Measurements from ENCODE around the gene SUN1. TPM values are rescaled to one million over a fixed set of nuclear protein-coding genes. Genes with fewer than 3 reads are reported as not detected.
A peak's percentile ranks its signal among the peaks of the same experiment; 100 is the strongest.

The SUN1 gene
- total and polyA plus RNA-seq, 7 experiments from 2014 or later, result 39.4 to 254 (median 97.2) TPM

DNA sequence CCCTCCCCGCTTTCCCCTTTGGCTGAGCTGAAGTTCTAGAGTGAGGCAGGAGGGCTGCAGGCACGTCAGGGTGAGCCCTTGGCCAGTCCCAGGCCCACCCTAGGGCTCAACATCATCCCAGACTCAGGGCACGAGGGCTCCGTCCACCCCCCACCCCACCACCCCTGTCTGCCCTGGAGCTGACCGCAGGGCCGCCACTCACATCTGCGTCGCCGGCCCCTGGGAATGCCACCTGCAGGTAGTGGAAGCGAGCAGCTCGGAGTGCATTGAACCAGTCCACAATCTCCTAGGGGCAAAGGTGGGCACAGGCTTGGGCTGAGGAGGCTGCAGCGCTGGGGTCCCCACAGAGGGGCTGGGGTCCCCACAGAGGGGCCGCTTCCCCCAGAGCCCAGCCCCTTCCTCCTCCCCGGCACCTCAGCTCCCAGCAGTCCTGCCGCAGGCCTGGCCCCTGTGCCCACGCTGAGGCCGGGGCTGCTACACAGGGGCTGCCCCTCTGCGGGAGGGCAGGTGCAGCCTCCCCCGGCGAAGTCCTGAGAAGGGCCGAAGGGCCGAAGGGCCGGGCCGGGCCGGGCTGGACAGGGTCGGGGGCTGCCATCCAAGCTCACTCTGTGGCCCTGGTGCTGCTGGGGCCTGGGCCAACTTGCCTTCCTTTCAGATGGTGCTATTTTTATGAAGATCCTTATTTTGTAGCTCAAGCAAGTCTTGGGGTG is 68.2 kb downstream of the SUN1 start:
- ChIA-PET POLR2A (interaction anchor here (0.7 to 1.1 kb wide), 2 partner anchors 43 to 88 kb away, joined by 3 read pairs; no protein-coding TSS in a partner anchor), CTCF (no interaction called here)
- Mint-ChIP-seq H3K4me1 (peaks cover 0 to 1% (median 0%) of the 10 kb centered on the region in 7 donors), H3K27me3 (peaks cover 0 to 2% (median 0%) of the 10 kb centered on the region in 5 donors), H3K27ac (no peak overlapping the region), H3K9me3 (peaks cover 0 to 2% (median 0%) of the 10 kb centered on the region in 11 donors), H3K36me3 (peaks cover 4 to 21% (median 13%) of the 10 kb centered on the region in 5 donors), H3K4me3 (no peak overlapping the region)
- Histone ChIP-seq H3K27me3 (ENCODE audit: control insufficient read depth in 2 of 2, insufficient read depth in 2 of 2, low read length in 2 of 2) (no peaks in the 10 kb centered on the region), H3K9me3 (ENCODE audit: control insufficient read depth in 2 of 3, low read length in 3 of 3) (no peaks in the 10 kb centered on the region), H3K4me1 (ENCODE audit: control insufficient read depth in 2 of 2, insufficient read depth in 2 of 2, low read length in 2 of 2) (no peaks in the 10 kb centered on the region), H3K36me3 (ENCODE audit: control insufficient read depth in 2 of 3, insufficient read depth in 3 of 3, low read length in 3 of 3) (peaks cover 0 to 40% (median 5%) of the 10 kb centered on the region in 3 experiments), H3K4me3 (ENCODE audit: low read length) (no peak overlapping the region), H3K27ac (ENCODE audit: low read depth, low read length) (no peak overlapping the region)
- ATAC-seq, result no peak
- no peak for DNase-seq
- intact Hi-C loops (cut with micrococcal nuclease), result loop anchor here in 1 of 2 donors (2.0 kb wide), 1 partner anchor 74 kb away; the partner anchor contains the start of gene COX19

DNA sequence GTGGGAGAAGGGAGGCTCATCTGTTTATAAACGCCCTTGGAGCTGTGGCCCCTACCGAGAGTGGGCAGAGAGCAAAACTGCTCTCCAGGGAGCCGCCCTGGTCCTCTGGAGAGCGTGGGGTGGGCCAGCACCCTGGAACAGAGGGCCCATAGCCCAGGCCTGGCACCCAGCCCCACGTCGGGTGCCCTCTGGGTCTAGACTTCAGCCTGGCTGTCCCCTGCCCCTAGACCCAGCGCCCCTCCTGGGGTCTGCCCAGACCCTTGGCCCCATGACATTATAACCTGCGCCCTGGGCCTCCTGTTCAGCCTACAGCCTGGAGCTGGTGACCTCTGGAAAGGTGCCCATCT is 68.7 kb downstream of the SUN1 start:
- Mint-ChIP-seq H3K36me3 (peaks cover 4 to 18% (median 11%) of the 10 kb centered on the region in 5 donors), H3K4me3 (no peak overlapping the region), H3K4me1 (peaks cover 0 to 2% (median 0%) of the 10 kb centered on the region in 7 donors), H3K27me3 (peaks cover 0 to 2% (median 0%) of the 10 kb centered on the region in 5 donors), H3K27ac (no peak overlapping the region), H3K9me3 (peaks cover 0 to 2% (median 0%) of the 10 kb centered on the region in 11 donors)
- ChIA-PET CTCF (no interaction called here), POLR2A (interaction anchor here (0.7 to 1.1 kb wide), 2 partner anchors 22 to 88 kb away, joined by 3 to 4 read pairs; no protein-coding TSS in a partner anchor)
- DNase-seq, result no peak
- Histone ChIP-seq H3K4me3 (ENCODE audit: low read length) (no peak overlapping the region), H3K4me1 (ENCODE audit: control insufficient read depth in 2 of 2, insufficient read depth in 2 of 2, low read length in 2 of 2) (no peaks in the 10 kb centered on the region), H3K27me3 (ENCODE audit: control insufficient read depth in 2 of 2, insufficient read depth in 2 of 2, low read length in 2 of 2) (no peaks in the 10 kb centered on the region), H3K36me3 (ENCODE audit: control insufficient read depth in 2 of 3, insufficient read depth in 3 of 3, low read length in 3 of 3) (peaks cover 0 to 35% (median 5%) of the 10 kb centered on the region in 3 experiments), H3K9me3 (ENCODE audit: control insufficient read depth in 2 of 3, low read length in 3 of 3) (no peaks in the 10 kb centered on the region), H3K27ac (ENCODE audit: low read depth, low read length) (no peak overlapping the region)
- ATAC-seq, result no peak
- intact Hi-C loops (cut with micrococcal nuclease), result loop anchor here in 1 of 2 donors (2.0 kb wide), 1 partner anchor 74 kb away; the partner anchor contains the start of gene COX19

DNA sequence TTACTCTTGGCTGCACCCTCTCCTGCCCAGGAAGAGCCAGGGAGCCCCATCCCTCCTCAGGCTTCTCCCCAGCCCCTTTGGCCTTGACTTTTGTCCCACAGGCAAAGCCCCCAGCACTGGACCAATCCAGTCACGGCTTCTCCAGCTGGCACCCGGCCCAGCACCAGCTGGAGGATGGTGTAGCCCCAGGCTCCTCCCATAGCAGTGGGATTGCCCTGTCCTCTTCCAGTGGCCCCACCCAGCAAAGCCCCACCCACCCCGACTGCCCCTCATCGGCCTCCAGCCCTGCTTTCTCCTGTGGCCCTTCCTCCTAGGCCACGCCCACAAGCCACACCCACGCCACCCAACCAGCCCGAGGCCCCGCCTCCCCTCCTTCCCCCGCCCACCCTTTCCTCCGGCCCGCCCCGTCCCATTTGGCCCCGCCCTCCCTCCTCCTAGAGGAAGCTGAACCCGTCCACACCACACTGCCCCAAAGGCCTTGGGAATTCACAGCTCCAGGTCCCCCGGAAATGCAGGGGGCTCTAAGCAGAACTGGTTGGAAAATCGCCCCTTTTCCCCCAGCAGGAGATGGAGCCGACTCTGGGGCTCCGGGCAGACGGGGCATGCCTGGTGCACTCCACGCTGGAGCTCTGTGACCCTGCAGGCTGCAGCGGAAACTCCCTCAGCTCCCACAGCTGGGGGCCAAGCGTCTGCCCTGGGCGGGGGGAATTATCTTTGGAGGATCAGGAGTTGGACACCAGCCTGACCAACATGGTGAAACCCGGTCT is 69.3 kb downstream of the SUN1 start:
- H3K9me3 Mint-ChIP-seq, result peaks cover 0 to 2% (median 0%) of the 10 kb centered on the region in 11 donors
- ATAC-seq (peak; percentile 79), DNase-seq (peak in 2 of 9 donors; percentile 33 to 68)
- Histone ChIP-seq H3K27ac (ENCODE audit: low read depth, low read length) (no peak overlapping the region), H3K36me3 (ENCODE audit: control insufficient read depth in 2 of 3, insufficient read depth in 3 of 3, low read length in 3 of 3) (peaks cover 0 to 30% (median 2%) of the 10 kb centered on the region in 3 experiments), H3K4me3 (ENCODE audit: low read length) (no peak overlapping the region), H3K4me1 (ENCODE audit: control insufficient read depth in 2 of 2, insufficient read depth in 2 of 2, low read length in 2 of 2) (no peaks in the 10 kb centered on the region), H3K27me3 (ENCODE audit: control insufficient read depth in 2 of 2, insufficient read depth in 2 of 2, low read length in 2 of 2) (no peaks in the 10 kb centered on the region), H3K9me3 (ENCODE audit: control insufficient read depth in 2 of 3, low read length in 3 of 3) (no peaks in the 10 kb centered on the region)
- peaks cover 0 to 2% (median 0%) of the 10 kb centered on the region in 7 donors for H3K4me1 Mint-ChIP-seq
- H3K27me3 Mint-ChIP-seq, result peaks cover 0 to 2% (median 0%) of the 10 kb centered on the region in 5 donors
- intact Hi-C loops (cut with micrococcal nuclease), result loop anchor here in 1 of 2 donors (2.0 kb wide), 1 partner anchor 73 kb away; the partner anchor contains the start of gene COX19
- peaks cover 0 to 13% (median 7%) of the 10 kb centered on the region in 5 donors for H3K36me3 Mint-ChIP-seq
- POLR2A ChIA-PET, result interaction anchor here (0.7 kb wide), 1 partner anchor 22 kb away, joined by 4 read pairs; no protein-coding TSS in a partner anchor
- no peak overlapping the region for H3K27ac Mint-ChIP-seq
- CTCF ChIA-PET, result no interaction called here
- no peak overlapping the region for H3K4me3 Mint-ChIP-seq

DNA sequence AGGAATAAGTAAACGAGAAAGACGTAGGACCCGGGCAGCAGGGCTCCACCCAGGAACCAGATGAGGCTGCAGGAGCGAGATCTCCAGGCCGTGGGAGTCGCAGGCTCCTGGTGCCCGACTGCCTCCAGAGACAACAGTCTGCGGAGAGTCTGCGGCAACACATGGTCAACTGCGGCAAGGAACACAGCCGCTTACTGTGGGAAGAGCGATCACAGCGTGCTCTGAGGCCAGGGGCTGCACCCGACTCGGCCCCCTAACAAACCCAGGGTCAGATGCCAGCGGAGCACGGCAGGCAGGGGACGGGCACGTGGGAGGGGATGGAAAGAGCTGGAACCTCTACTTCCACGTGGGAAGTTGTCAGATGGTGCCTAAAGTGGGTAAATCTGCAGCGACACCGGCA is 70.7 kb downstream of the SUN1 start:
- H3K36me3 ChIP-seq (ENCODE audit: control insufficient read depth in 2 of 3, insufficient read depth in 3 of 3, low read length in 3 of 3), result peaks cover 0 to 16% (median 0%) of the 10 kb centered on the region in 3 experiments
- no peaks in the 10 kb centered on the region for H3K4me1 ChIP-seq (ENCODE audit: control insufficient read depth in 2 of 2, insufficient read depth in 2 of 2, low read length in 2 of 2)
- ATAC-seq, result no peak
- peaks cover 0 to 3% (median 0%) of the 10 kb centered on the region in 11 donors for H3K9me3 Mint-ChIP-seq
- no peak for DNase-seq
- H3K27me3 ChIP-seq (ENCODE audit: control insufficient read depth in 2 of 2, insufficient read depth in 2 of 2, low read length in 2 of 2), result no peaks in the 10 kb centered on the region
- no peak overlapping the region for H3K4me3 ChIP-seq (ENCODE audit: low read length)
- ChIA-PET POLR2A (interaction anchor here (1.4 kb wide), 1 partner anchor 20 kb away, joined by 3 read pairs; no protein-coding TSS in a partner anchor), CTCF (no interaction called here)
- peaks cover 0 to 2% (median 0%) of the 10 kb centered on the region in 7 donors for H3K4me1 Mint-ChIP-seq
- H3K4me3 Mint-ChIP-seq, result no peak overlapping the region
- peaks cover 0 to 2% (median 0%) of the 10 kb centered on the region in 5 donors for H3K27me3 Mint-ChIP-seq
- no peak overlapping the region for H3K27ac Mint-ChIP-seq
- intact Hi-C loops (cut with micrococcal nuclease), result no loop called here
- peaks cover 0 to 9% (median 7%) of the 10 kb centered on the region in 5 donors for H3K36me3 Mint-ChIP-seq
- H3K27ac ChIP-seq (ENCODE audit: low read depth, low read length), result no peak overlapping the region
- no peaks in the 10 kb centered on the region for H3K9me3 ChIP-seq (ENCODE audit: control insufficient read depth in 2 of 3, low read length in 3 of 3)

DNA sequence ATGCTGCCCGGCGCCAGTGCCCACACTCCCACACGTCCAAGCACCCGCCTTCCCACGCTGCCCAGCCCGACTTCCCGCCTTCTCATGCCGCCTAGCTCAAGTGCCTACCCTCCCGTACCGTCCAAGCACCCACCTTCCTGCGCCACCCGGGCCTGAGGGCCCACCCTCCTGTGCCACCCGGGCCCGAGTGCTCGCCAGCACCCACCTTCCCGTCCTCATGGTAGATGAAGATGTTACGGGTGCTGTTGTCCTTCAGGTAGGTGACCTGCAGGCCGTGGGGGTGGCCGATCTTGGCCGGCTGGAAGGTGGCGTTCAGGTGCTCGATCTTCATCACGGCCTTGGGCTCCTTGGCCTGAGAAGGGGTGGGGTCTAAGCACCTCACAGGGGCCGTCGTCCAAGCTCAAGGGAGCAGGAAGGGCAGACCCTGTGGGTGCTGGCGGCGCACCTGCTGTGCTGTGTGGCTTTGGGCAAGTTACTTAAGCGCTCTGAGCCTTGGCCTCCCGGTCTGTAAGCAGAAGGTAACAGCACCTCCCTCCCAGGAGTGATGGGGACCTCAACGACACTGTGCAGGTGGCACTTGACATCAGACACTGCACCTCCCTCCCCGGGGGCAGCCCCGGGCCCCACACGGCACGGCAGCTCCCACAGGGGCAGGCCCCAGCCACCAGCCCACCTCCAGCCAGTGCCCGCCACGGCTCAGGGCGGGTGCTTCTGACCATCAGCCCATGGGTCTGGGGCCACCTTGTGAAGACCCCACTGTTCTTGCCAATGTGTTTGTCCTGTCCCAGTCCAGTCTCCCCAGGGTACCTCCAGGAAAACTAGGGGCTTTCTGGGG is 71.9 kb downstream of the SUN1 start:
- ATAC-seq (no peak), DNase-seq (no peak)
- Mint-ChIP-seq H3K36me3 (peaks cover 0 to 9% (median 7%) of the 10 kb centered on the region in 5 donors), H3K9me3 (peaks cover 0 to 2% (median 0%) of the 10 kb centered on the region in 11 donors), H3K4me1 (peaks cover 0 to 4% (median 0%) of the 10 kb centered on the region in 7 donors), H3K4me3 (no peak overlapping the region), H3K27me3 (peaks cover 0 to 2% (median 0%) of the 10 kb centered on the region in 5 donors), H3K27ac (no peak overlapping the region)
- H3K36me3 ChIP-seq (ENCODE audit: control insufficient read depth in 2 of 3, insufficient read depth in 3 of 3, low read length in 3 of 3), result peaks cover 0 to 4% (median 0%) of the 10 kb centered on the region in 3 experiments
- POLR2A ChIA-PET, result interaction anchor here (1.4 kb wide), 1 partner anchor 18 kb away, joined by 3 read pairs; no protein-coding TSS in a partner anchor
- no peak overlapping the region for H3K27ac ChIP-seq (ENCODE audit: low read depth, low read length)
- intact Hi-C loops (cut with micrococcal nuclease), result no loop called here
- CTCF ChIA-PET, result no interaction called here
- H3K4me1 ChIP-seq (ENCODE audit: control insufficient read depth in 2 of 2, insufficient read depth in 2 of 2, low read length in 2 of 2), result peaks cover 0 to 6% of the 10 kb centered on the region in 2 donors
- no peaks in the 10 kb centered on the region for H3K27me3 ChIP-seq (ENCODE audit: control insufficient read depth in 2 of 2, insufficient read depth in 2 of 2, low read length in 2 of 2)
- no peaks in the 10 kb centered on the region for H3K9me3 ChIP-seq (ENCODE audit: control insufficient read depth in 2 of 3, low read length in 3 of 3)
- H3K4me3 ChIP-seq (ENCODE audit: low read length), result no peak overlapping the region

DNA sequence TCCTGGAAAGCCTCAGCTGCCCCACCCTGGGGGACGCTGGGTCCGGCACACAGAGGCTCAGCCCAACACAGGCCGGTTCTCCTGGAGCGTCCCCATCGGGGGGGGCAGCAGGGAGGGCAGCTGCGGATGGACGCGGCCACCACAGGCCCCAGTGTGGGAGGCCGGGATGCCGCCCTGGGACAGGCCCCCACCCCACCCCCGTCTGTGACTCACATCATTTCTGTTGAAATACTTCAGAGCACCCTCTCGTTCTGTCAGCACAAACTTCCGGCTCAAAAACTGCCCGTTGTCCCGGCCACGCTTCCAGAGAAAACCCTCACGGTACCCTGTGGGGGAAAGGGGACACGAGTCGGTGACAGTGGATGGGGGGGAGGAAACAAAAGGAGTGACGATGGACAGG is 72.6 kb downstream of the SUN1 start:
- Histone ChIP-seq H3K27me3 (ENCODE audit: control insufficient read depth in 2 of 2, insufficient read depth in 2 of 2, low read length in 2 of 2) (no peaks in the 10 kb centered on the region), H3K9me3 (ENCODE audit: control insufficient read depth in 2 of 3, low read length in 3 of 3) (no peaks in the 10 kb centered on the region), H3K4me3 (ENCODE audit: low read length) (no peak overlapping the region), H3K27ac (ENCODE audit: low read depth, low read length) (no peak overlapping the region), H3K36me3 (ENCODE audit: control insufficient read depth in 2 of 3, insufficient read depth in 3 of 3, low read length in 3 of 3) (no peaks in the 10 kb centered on the region), H3K4me1 (ENCODE audit: control insufficient read depth in 2 of 2, insufficient read depth in 2 of 2, low read length in 2 of 2) (peaks cover 0 to 6% of the 10 kb centered on the region in 2 donors)
- H3K4me1 Mint-ChIP-seq, result peaks cover 0 to 5% (median 2%) of the 10 kb centered on the region in 7 donors
- no peak for ATAC-seq
- CTCF ChIA-PET, result no interaction called here
- intact Hi-C loops (cut with micrococcal nuclease), result no loop called here
- no peak overlapping the region for H3K4me3 Mint-ChIP-seq
- H3K36me3 Mint-ChIP-seq, result peaks cover 0 to 9% (median 7%) of the 10 kb centered on the region in 5 donors
- peaks cover 0 to 2% (median 0%) of the 10 kb centered on the region in 11 donors for H3K9me3 Mint-ChIP-seq
- H3K27me3 Mint-ChIP-seq, result peaks cover 0 to 2% (median 0%) of the 10 kb centered on the region in 5 donors
- no peak for DNase-seq
- no peak overlapping the region for H3K27ac Mint-ChIP-seq
- POLR2A ChIA-PET, result no interaction called here

All from naive thymus-derived CD4-positive, alpha-beta T cell (primary cell).